ENCODE measurements around the gene CD151.
A peak's percentile ranks its signal among the peaks of the same experiment; 100 is the strongest.

Gene CD151

DNA sequence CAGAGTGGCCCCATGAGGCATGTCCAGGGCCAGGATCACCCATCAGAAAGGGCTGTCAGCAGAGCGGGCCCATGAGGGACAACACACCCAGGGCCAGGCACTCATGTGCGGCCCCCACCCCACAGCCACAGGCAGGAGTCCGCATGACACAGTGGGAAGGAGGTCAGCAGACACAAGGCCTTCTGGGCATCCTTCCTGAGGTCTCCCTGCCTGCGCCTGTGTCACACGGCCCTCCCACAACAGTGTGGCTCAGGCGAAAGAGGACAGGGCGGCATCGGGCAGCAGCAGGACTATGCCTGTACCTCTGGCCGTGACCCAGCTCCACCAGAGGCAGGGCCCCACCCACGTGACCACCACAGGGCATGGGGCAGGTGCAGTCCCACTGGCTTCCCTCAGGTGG is 50.8 kb downstream of the CD151 start:
- DNase-seq (ENCODE audit: low spot score) (no peak), ATAC-seq (ENCODE audit: low read depth) (peak; percentile 12; the same call in 1 of the 3 replicates)
- no peaks in the 10 kb centered on the region for H3K4me1 ChIP-seq (ENCODE audit: insufficient read depth, poor library complexity, severe bottlenecking)
- H3K36me3 ChIP-seq (ENCODE audit: low read depth): peaks cover 19% of the 10 kb centered on the region
- no peaks in the 10 kb centered on the region for H3K27me3 ChIP-seq (ENCODE audit: insufficient read depth, poor library complexity, severe bottlenecking)
- H3K9me3 ChIP-seq (ENCODE audit: severe bottlenecking): no peaks in the 10 kb centered on the region
- TF ChIP-seq, protein P1, sequence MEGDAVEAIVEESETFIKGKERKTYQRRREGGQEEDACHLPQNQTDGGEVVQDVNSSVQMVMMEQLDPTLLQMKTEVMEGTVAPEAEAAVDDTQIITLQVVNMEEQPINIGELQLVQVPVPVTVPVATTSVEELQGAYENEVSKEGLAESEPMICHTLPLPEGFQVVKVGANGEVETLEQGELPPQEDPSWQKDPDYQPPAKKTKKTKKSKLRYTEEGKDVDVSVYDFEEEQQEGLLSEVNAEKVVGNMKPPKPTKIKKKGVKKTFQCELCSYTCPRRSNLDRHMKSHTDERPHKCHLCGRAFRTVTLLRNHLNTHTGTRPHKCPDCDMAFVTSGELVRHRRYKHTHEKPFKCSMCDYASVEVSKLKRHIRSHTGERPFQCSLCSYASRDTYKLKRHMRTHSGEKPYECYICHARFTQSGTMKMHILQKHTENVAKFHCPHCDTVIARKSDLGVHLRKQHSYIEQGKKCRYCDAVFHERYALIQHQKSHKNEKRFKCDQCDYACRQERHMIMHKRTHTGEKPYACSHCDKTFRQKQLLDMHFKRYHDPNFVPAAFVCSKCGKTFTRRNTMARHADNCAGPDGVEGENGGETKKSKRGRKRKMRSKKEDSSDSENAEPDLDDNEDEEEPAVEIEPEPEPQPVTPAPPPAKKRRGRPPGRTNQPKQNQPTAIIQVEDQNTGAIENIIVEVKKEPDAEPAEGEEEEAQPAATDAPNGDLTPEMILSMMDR (IDR thresholded peaks at IDR 0.05; ENCODE audit: poor library complexity, severe bottlenecking): no peak
- H3K4me3 ChIP-seq (ENCODE audit: severe bottlenecking): no peak overlapping the region
- H3K27ac ChIP-seq (ENCODE audit: poor library complexity, severe bottlenecking): no peak overlapping the region

DNA sequence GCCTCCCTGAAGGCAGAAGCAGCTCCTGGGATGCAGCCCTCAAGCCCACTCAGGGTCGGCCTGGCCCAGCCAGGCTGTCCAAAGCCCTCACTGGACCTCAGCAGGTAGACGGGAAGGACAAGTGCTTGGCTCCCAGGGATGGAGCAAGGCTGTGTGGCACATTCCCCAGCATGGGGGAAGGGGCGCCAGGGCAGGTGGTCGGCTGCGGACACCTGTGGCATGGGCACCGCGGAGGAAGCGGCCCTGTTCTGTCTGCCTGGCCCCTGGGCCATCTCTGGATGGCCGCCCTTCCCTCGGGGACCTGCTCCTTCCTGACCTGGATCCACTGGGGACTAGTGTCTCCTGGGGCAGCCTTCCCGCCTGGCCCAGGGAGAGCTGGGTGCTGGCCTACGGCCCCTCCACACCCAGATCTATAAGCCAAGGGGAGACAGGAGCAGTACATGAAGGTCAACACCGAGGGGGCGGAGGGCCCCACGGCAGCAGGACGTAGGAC is 51.9 kb downstream of the CD151 start:
- H3K4me3 ChIP-seq (ENCODE audit: severe bottlenecking): no peak overlapping the region
- no peaks in the 10 kb centered on the region for H3K9me3 ChIP-seq (ENCODE audit: severe bottlenecking)
- H3K4me1 ChIP-seq (ENCODE audit: insufficient read depth, poor library complexity, severe bottlenecking): no peaks in the 10 kb centered on the region
- no peak for DNase-seq (ENCODE audit: low spot score)
- TF ChIP-seq, protein P1 (IDR thresholded peaks at IDR 0.05; ENCODE audit: poor library complexity, severe bottlenecking): no peak
- H3K27me3 ChIP-seq (ENCODE audit: insufficient read depth, poor library complexity, severe bottlenecking): no peaks in the 10 kb centered on the region
- peaks cover 19% of the 10 kb centered on the region for H3K36me3 ChIP-seq (ENCODE audit: low read depth)
- H3K27ac ChIP-seq (ENCODE audit: poor library complexity, severe bottlenecking): no peak overlapping the region
- ATAC-seq (ENCODE audit: low read depth): no peak

DNA sequence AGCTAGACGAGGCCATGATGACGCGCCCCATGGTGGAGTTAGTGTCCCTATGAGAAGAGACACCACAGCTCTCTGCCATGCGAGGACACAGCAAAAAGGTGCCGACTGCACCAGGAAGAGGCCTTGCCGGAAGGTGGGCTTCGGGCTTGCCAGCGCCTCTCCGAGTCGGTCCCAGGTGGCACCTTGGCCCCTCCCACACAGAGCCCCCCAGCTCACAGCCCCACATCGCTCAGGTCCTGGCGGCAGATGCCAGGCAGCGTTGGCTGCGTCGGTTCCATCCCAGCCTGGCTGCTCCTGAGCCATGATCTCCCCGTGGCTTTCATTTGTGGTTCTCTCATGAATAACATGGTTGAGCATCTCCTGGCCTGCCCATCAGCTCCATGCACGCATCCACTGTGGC is 53.8 kb downstream of the CD151 start:
- H3K27ac ChIP-seq (ENCODE audit: poor library complexity, severe bottlenecking): no peak overlapping the region
- TF ChIP-seq, protein P1 (IDR thresholded peaks at IDR 0.05; ENCODE audit: poor library complexity, severe bottlenecking): no peak
- no peaks in the 10 kb centered on the region for H3K27me3 ChIP-seq (ENCODE audit: insufficient read depth, poor library complexity, severe bottlenecking)
- ATAC-seq (ENCODE audit: low read depth) (no peak), DNase-seq (ENCODE audit: low spot score) (no peak)
- H3K9me3 ChIP-seq (ENCODE audit: severe bottlenecking): no peaks in the 10 kb centered on the region
- no peak overlapping the region for H3K4me3 ChIP-seq (ENCODE audit: severe bottlenecking)
- no peaks in the 10 kb centered on the region for H3K4me1 ChIP-seq (ENCODE audit: insufficient read depth, poor library complexity, severe bottlenecking)
- H3K36me3 ChIP-seq (ENCODE audit: low read depth): peaks cover 15% of the 10 kb centered on the region

DNA sequence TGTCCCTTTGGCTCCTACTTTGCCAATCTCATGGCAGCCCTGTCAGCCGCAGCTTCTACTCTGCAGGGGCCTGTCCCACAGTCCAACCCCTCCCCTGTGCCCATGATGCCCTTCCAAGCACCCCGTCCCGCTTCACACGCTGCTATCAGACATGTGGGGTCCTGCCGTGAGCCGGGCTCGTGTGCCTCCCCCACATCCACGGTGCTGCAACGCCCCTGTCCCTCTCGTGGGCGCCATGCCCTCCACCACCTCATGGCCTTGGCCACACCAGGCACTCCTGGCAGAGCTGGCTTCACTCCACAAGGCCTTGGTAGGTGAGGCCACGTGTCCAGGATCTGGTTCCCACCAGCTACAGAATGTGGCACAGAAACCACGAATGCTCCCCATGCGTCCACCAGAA is 54.8 kb downstream of the CD151 start:
- Histone ChIP-seq H3K27ac (ENCODE audit: poor library complexity, severe bottlenecking) (no peak overlapping the region), H3K9me3 (ENCODE audit: severe bottlenecking) (no peaks in the 10 kb centered on the region), H3K4me3 (ENCODE audit: severe bottlenecking) (no peak overlapping the region), H3K36me3 (ENCODE audit: low read depth) (peaks cover 10% of the 10 kb centered on the region), H3K27me3 (ENCODE audit: insufficient read depth, poor library complexity, severe bottlenecking) (no peaks in the 10 kb centered on the region), H3K4me1 (ENCODE audit: insufficient read depth, poor library complexity, severe bottlenecking) (no peaks in the 10 kb centered on the region)
- ATAC-seq (ENCODE audit: low read depth) (no peak), DNase-seq (ENCODE audit: low spot score) (no peak)
- TF ChIP-seq, protein P1 (IDR thresholded peaks at IDR 0.05; ENCODE audit: poor library complexity, severe bottlenecking): no peak

Measured in RWPE2 (cell line).